HG03378 (cell line): ENCODE results near the gene RBPJ.

Source experiments
- ATAC-seq: cut with Tn5 transposase; IDR thresholded peaks from one replicate; pipeline ENCODE4 v1.9.1; 2021; ENCODE audit warnings: mild to moderate bottlenecking, moderate library complexity; ENCODE audit not compliant: unreplicated experiment

RBPJ gene

DNA sequence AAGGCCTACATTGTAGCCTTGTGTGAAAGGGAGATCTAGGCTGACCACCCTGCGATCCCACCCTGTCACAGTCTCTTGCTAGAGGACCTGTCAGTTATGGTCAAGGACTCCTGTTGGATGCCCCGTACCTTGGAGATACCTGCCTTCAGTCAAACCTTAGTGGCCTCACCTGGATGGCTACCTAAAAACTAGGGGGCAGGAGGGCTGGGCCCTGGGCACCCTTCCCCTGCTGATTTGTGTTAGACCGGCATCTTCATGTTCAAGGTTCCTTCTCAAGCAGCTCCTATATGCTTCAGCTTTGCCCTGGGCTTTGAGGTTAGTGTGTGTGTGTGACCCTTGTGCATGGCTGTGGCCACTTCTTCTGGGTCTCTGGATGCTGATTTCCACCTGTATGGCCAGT is 134.1 kb downstream of the RBPJ start:
- ATAC-seq: no peak

DNA sequence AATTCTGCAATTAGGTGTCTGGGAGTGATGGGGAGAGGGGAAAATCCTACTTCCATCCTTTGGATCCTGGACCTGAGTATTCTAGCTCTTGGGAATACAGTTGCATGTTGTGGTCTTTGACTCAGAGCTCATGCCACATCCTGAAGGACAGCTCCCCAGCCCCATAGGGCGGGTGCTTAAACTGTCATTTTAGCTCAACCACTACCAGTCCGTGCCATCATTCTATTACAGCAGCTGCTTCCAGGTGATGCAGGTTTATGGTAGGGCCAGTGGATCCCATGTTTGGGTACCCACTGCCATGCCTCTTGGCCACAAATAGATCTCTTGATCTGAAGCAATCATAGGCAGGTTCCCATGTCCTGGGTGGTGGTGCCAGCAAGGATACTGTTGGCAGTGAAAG is 134.8 kb downstream of the RBPJ start:
- ATAC-seq: no peak

DNA sequence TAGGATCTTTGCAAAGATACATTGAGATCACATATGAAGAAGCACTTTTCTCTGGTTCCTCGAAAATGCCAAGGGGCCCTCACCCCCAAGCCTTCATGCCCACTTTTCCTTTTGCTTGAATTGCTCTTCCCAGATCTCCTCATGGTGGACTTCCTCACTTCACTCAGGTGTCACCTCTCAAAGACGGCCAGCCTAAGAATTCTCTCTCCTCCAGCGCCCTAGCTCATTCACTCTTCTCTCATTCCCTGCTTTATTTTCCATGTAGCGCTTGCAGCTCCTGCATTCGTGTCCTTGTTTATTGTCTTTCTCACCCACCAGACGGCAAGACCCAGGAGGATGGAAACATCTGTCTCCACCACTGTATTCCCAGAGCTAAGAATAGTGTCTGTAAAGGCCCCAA is 136.6 kb downstream of the RBPJ start:
- ATAC-seq: no peak

DNA sequence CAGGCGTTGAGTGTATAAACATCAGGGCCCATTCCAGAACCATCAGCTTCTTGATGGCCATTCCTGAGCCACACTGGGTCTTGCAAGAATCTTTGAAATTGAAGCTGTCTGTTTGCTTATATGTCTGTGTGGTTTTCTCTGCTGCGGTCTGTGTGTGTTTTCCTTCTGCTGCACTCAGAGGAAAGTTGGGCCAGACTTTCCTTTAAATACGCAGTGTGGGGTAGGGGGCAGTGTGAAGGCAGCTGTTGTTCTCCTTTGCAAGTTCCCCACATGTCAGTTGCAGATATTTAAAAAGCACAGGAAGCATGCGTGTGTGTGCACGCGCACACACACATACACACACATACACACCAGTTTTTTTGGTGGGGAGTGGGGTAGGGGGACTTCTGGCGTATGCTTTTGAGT is 137.3 kb downstream of the RBPJ start:
- ATAC-seq: no peak

DNA sequence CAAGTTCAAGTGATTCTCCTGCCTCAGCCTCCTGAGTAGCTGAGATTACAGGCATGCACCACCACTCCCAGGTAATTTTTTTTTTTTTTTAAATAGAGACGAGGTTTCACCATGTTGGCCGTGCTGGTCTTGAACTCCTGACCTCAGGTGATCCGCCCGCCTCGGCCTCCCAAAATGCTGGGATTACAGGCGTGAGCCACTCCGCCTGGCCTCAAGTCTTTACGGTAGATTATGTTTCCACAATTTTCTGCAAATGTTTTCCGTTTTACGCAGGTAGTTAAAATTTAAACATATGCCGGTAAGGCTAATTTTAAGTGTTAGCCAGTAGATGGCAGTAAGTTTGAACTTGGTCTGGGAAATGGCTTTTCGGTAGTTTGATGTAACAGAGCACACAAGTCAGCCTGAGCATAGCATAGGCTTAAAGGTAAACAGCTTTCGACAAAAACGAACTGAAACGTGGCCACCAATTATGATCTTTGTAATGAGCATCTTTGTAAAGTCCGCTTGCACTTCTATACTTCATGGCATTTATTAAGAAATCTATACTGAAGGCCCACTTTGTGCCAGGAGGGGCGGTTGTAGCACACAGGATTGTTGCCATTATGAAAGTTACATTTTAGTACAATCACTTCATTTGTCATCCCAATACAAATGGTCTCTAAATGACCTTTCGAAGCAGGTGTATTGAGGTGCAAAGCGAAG is 138.4 kb downstream of the RBPJ start:
- ATAC-seq: peak; percentile 85

DNA sequence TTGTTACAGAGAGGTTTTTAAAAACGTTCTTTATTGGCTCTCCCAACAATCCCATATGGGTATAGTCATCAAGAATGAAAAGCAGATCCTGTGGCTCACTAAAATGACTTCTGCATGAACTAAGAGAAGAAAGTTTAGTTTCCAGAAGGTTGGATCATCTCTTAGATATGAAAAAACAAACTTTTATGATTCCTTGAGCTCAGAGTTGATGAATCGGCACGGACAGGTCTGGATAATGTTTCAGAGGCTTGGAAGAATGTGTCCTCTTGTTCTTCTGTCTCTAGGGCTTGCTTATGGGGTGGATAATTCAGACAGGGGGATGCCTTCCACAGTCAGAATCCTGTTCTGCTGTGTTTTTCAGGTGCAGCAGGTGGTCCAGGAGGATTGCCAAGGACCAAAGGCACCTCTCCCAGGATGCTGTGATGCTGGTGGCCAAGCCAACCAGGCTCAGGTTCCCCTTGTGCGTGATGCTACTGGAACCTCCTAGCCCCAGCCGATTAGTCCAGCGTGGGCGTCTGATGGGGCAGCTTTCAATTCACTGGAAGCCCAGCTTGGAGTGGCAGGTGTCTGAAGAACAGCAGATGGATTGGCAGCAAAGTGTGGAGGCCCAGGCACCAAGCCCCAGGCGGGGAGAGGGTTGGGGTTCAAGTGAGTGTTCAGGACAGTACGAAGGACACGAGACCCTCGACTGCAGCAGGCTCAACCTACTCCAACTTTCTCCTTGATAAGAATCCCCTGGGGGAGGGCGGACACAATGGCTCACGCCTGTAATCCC is 139.1 kb downstream of the RBPJ start:
- no peak for ATAC-seq

DNA sequence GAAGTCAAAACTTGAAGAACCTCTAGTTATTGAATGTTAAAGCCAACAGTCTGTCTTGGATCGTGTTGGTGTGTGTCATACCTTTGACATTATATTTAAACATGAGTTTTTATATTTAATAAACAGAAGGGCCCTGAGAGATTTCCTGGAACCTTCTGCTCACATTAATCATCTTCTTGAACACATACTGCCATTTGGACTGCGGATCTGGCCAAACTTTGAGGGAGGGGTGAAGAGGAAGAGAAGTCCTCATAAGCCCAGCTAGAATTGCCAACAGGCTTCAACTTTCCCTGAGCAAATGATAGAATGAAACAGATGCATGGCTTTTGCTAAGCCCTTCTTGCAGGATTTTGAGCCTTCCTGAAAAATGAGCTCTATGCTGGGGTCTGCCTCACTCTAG is 142.1 kb downstream of the RBPJ start:
- ATAC-seq: no peak

DNA sequence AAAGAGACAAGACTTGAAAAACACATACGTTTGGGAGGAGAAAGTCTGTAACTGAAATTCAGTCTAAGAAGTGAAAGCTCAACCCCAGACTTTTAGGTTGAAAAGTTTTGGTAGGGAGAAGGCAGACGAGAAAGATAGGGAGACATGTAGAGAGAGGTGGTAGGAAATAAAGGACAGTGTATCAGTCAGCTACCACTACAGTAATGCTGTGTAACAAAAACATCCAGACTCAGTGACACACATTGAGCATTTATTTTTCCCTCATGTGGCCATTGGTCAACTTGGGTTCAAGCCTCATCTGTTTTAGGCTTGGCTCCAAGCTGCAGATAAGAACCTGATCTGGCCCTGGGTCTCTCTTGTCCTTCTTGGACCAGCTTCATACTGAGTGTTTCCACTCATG is 142.6 kb downstream of the RBPJ start:
- no peak for ATAC-seq

DNA sequence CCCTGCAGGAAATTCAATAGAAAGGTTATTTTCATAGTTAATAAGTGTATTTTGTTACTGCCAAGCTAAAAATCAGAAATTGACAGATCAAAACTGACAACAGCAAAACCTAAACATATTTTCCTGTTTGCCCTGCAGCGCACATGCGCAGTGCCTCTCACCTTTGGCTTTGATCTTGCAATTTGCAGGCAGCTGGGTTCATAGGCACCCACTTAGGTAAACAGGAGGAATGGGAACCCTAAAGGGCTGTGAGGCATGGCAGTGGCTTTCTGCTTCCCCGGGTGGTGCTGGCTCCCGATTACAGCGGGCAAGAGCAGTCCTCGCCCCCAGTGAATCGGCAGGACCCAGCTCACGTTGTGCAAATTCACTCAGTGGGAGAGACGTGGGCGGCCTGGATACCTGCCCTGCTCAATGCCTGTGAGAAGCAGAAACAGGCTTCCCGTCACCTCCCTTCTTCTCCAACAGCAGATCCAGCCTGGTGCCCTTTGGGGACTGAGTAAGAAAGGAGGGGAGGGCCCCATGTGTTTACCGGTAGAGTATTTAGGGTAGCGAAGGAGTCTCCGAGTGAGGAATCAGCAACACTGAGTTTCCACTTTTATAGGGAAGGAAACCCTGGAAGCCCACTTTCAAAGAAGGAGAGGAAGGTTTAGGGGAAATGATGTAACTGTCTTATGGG is 143.7 kb downstream of the RBPJ start:
- ATAC-seq: no peak

DNA sequence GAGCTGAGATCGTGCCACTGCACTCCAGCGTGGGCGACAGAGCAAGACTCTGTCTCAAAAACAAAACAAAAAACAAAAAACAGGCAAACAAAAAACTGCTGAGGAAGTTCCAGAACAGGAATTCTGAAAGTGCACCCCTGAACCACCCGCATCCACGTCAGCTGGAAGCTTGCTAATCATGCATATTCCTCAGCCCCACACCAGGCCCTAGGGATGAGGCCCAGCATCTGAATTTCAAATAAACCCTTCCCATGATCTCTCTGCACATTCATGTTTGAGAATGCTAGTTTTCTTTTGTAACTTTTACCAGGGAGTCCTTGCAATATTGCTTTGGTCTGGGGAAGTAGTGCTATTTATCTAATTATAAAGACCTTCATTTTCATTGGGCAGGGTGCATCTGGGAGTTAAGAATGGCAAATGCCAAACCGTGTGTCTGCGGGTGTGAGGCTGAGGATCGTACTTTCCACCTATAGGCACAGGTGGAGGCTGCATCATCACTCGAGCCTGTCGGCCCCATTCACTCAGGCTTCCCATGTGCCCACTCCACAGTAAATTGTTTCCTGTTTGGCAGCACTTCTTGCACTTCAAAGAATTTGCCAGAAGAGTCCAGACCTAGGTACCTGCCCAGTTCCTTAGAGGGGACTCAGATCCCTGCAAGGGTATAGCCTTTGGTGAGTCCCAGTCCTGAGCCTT is 145.9 kb downstream of the RBPJ start:
- no peak for ATAC-seq

DNA sequence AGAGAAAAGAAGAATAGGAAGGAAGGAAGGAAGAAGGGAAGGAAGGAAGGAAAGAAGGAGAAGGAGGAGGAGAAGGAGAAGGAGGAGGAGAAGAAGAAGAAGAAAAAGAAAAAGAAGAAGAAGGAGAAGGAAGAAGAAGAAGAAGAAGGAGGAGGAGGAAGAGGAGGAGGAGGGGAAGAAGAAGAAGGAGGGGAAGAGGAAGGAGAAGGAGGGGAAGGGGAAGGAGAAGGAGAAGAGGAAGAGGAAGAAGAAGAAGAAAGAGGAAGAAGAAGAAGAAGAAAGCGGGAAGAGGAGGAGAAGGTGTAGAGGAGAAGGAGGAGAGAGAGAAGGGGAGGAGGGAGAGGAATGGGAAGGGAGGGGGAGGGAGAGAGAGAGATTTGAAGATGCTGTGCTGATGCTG is 146.9 kb downstream of the RBPJ start:
- no peak for ATAC-seq

DNA sequence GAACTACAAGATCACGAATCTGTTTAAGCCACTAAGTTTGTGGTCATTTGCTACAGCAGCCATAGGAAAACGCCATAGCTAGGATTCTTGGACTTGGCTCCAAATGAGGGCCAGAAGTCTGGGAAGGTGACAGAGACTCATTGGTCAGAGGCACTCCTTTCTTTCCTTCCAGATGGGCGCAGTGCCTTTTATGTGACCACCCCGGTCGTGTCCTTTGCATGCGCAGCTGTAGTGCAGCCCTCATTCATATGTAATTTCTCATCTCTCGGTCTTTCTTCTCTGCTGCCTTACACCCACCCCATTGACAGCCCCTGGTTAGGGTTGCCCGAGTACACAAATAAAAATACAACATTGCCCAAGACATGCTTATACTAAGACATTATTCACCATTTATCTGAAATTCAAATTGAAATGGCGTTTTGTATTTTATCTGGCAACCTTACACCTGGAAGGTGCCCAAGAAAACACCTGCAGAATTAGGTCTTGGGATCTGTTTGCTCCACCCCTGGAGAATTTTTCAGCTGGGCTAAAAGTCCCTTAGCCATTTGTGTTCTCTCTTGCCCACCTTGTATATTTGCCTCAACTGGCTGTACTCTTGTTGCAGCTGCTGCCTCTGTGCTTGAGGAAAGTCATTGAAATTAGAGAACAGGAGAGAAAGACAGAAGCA is 147.6 kb downstream of the RBPJ start:
- no peak for ATAC-seq

DNA sequence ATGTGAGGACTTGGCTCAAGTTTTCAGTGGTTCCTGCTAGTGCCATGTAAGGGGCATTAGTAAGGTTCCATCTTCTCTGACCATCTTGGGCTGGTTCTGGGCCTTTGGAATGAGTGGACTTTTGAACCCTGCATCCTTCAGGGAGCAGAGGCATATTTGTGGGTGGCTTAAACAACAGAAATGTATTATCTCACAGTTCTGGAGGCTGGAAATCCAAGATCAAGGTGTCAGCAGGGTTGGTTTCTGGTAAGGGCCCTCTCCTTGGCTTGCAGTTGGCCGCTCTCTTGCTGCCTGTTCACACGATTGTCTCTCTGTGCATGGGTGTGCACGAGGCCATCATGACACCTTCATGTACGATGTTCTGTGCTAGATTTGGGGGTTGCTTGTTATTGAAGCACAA is 148.2 kb downstream of the RBPJ start:
- no peak for ATAC-seq

DNA sequence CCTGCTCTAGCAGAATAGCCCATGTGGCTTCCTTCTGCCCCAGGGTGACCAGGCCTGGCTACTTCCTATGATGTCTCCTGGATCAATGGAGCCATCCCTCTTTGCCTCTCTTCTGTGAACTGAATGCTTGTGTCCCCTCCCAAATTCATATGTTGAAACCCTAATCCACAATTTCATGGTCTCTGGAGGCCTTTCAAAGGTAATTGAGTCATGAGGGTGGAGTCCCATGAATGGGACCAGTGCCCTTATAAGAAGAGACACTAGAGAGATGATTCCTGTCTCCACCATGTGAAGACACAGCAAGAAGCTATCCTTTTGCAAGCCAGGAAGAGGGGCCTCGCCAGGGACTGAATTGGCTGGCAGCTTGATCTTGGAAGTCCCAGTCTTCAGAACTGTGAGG is 151.1 kb downstream of the RBPJ start:
- ATAC-seq: no peak

DNA sequence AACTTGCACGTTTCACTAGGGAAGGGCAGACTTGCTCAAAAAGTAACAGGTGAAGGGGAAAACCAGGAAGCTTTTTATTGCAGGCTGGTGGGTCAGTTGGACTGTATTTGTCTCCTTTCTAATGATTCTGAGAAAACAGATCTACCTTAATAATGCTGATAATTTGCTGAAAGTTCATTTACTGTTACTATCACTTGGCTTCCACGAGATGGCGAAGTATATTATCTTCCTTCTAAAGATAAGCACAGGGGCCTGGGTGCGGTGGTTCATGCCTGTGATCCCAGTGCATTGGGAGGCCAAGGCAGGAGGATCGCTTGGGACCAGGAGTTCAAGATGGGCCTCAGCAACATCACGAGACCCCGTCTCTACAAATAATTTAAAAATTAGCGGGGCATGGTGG is 153.1 kb downstream of the RBPJ start:
- ATAC-seq: no peak

DNA sequence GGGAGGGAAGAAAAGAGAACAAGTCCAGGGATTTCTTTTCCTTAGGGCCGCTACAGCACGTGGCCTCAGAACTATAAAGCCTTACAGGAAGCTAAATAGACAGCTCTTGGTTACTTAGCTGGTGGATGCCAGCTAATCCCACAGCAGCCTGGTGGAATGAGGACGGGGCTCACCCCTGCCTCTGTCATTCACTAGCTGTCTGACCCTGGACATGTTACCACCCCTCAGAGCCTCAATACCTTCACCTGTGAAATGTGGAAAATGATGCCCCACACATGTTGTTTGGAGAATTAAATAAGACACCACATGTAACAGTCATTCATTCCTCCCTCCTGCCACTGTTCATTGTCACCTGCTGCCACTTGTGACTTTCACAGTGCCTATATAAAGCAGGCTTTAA is 153.7 kb downstream of the RBPJ start:
- no peak for ATAC-seq

DNA sequence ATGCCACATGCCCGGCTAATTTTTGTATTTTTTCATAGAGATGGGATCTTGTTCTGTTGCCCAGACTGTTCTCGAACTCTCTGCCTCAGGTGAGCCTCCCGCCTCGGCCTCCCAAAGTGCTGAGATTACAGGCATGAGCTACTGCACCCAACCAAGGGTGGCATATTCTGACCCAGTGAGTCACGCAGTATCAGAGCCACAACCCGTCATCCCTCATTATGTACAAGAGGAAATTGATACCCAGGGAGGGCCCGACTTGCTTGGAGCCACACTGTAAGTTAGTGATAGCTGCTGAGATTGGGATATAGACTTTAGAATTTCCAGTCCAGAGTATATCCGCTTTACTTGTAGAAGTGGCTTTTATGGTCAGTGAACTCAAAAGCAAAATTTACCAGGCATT is 154.9 kb downstream of the RBPJ start:
- ATAC-seq: no peak

DNA sequence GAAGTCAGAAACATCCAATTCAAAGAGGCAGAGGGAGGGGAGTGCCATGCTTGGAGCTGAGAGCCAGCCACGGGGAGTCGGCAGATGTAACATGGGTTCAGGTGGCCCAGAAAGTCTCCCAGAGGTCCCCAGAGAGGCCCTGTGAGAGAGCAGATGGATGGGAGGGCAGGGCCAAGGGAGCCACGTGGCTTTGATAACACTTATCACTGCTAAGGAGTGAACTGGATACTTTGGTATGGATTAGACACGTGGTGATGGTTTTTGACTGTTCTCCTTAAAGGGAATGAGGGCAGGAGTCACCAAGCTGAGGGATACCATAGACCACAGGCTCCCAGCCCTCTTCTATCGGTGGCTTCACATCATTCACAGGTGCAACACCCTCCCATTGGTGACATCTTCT is 155.7 kb downstream of the RBPJ start:
- ATAC-seq: no peak

DNA sequence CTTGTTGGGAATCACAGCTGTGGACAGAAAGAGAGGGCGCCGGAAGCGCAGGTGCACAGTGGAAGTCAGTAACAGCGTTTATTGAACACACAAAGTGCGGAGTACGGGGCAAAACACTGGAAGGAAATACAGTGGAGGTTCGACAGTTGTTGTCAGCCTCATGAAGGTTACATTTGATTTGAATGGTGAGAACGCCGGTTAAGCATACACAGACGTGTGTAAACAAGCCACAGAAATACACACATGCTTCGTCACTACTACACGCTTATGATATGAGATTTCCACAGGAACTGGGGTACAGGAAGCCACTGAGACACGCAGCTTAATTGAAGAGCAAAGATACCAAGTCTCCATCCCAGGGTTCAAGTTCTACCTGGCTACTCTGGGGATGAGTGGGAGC is 157.5 kb downstream of the RBPJ start:
- ATAC-seq: no peak

DNA sequence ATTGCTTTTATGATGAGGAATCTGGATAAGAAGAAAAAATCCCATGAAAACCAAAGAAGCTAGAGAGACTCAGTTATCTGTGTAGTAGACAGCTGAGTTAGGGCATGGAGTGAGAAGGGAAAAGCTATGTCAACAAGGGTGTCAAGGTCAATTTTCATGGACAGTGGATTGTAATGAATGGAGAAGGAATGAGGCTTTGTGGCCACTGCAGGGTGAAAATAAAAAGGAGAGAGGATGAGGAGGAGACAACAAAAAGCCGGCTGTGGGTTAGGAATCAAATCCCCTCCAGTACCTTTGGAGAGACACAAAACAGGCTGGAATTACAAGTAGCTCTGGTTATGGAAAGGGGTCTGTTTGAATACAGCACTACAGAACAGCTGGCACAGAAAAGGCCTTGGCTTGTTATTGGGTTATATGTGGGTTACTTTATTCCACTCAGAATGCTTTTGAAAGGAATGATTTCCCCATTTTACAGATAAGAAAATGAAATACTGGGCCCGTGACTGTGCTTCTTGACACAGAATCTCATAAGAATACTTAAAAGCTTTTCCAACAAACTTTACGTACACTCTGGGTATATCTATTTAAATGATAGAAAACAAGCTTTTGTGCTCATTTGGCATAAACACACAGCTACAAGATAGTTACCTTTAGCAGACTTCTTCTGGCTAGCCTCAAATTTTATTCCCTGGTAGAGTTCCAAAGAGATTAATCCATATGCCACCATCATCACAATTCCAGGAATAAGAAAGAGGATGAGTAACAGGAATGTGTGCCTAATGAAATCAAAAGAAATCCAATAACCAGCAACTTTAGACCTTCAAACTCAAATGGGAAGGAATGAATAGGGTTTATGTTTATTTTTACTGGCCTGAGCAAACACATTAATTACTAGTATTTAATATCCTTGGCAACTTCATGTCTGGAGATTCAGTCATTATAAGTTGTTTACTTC is 162.0 kb downstream of the RBPJ start:
- ATAC-seq: no peak
